Measurements from ENCODE around the gene CDK16. TPM values are rescaled to one million over a fixed set of nuclear protein-coding genes. Genes with fewer than 3 reads are reported as not detected.

CDK16 gene
- total and polyA plus RNA-seq, 4 donors: 76.6 to 216 (median 139) TPM

DNA sequence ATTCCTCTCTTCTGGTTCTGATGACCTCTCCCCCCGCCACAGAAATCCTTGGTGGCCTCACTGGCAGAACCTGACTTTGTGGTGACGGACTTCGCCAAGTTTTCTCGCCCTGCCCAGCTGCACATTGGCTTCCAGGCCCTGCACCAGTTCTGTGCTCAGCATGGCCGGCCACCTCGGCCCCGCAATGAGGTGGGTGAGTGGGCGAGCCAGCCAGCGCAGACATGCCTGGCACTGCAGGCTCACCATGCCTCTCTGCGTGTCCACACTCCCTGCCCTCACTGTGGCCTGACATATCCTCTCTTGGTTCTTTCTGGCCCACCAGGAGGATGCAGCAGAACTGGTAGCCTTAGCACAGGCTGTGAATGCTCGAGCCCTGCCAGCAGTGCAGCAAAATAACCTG is 16.2 kb upstream of the CDK16 start:
- H3K27ac ChIP-seq (ENCODE audit: low read depth, low read length): no peak overlapping the region
- 100% methylated on average over 11 of the region's 11 CpGs for WGBS (ENCODE audit: insufficient coverage)
- no peaks in the 10 kb centered on the region for H3K9me3 ChIP-seq (ENCODE audit: control insufficient read depth, insufficient read depth, low read length)
- peaks cover 2% of the 10 kb centered on the region for H3K27me3 ChIP-seq (ENCODE audit: control insufficient read depth, insufficient read depth, low read length)
- no peak overlapping the region for H3K4me3 ChIP-seq (ENCODE audit: low read depth, low read length)
- DNase-seq (ENCODE audit: low read depth in 4 of 6, low spot score in 6 of 6): no peak
- peaks cover 90% of the 10 kb centered on the region for H3K36me3 ChIP-seq (ENCODE audit: control insufficient read depth, insufficient read depth, low read length)
- H3K4me1 ChIP-seq (ENCODE audit: control insufficient read depth, insufficient read depth, low read length): peaks cover 10% of the 10 kb centered on the region

DNA sequence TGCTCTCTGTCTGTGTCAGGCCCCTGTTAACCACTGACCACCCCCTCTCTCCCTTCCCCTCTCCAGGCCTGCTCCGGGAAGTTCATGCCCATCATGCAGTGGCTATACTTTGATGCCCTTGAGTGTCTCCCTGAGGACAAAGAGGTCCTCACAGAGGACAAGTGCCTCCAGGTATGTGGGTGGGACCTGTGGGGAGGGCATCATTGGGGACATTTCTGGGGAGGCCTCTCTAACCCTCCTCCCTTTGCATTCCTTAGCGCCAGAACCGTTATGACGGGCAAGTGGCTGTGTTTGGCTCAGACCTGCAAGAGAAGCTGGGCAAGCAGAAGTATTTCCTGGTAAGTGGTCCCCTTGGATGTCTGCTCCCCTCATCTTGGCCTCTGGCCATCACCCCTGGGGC is 15.6 kb upstream of the CDK16 start:
- Histone ChIP-seq H3K9me3 (ENCODE audit: control insufficient read depth, insufficient read depth, low read length) (no peaks in the 10 kb centered on the region), H3K4me3 (ENCODE audit: low read depth, low read length) (no peak overlapping the region), H3K4me1 (ENCODE audit: control insufficient read depth, insufficient read depth, low read length) (peaks cover 7% of the 10 kb centered on the region), H3K27me3 (ENCODE audit: control insufficient read depth, insufficient read depth, low read length) (peaks cover 2% of the 10 kb centered on the region), H3K36me3 (ENCODE audit: control insufficient read depth, insufficient read depth, low read length) (peaks cover 86% of the 10 kb centered on the region), H3K27ac (ENCODE audit: low read depth, low read length) (no peak overlapping the region)
- no peak for DNase-seq (ENCODE audit: low read depth in 4 of 6, low spot score in 6 of 6)
- WGBS (ENCODE audit: insufficient coverage): 60% methylated on average over 3 of the region's 4 CpGs

DNA sequence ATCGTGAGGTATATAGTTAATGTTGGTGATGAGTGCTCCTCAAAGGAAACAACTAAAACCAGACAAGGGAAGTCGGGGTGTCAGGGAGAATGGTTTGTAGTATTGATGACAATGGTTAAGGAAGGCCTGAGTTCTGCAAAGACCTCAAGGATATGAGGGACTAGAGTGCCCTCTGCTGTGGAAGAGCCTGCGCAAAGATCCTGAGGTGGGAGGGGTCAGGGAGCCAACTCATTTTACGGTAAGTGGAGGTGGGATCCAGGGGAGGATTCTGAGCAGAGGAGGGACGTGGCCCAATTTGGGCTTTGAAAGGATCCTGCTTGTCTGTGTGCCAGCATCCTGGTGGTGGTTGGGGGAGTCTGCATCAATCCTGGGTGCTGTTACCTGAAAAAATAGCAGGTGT is 13.5 kb upstream of the CDK16 start:
- 82% methylated on average over 5 of the region's 5 CpGs for WGBS (ENCODE audit: insufficient coverage)
- H3K4me3 ChIP-seq (ENCODE audit: low read depth, low read length): no peak overlapping the region
- no peak overlapping the region for H3K27ac ChIP-seq (ENCODE audit: low read depth, low read length)
- DNase-seq (ENCODE audit: low read depth in 4 of 6, low spot score in 6 of 6): peak in 1 of 6 donors; percentile 10
- H3K9me3 ChIP-seq (ENCODE audit: control insufficient read depth, insufficient read depth, low read length): no peaks in the 10 kb centered on the region
- H3K4me1 ChIP-seq (ENCODE audit: control insufficient read depth, insufficient read depth, low read length): peaks cover 7% of the 10 kb centered on the region
- H3K27me3 ChIP-seq (ENCODE audit: control insufficient read depth, insufficient read depth, low read length): peaks cover 2% of the 10 kb centered on the region
- H3K36me3 ChIP-seq (ENCODE audit: control insufficient read depth, insufficient read depth, low read length): peaks cover 89% of the 10 kb centered on the region

DNA sequence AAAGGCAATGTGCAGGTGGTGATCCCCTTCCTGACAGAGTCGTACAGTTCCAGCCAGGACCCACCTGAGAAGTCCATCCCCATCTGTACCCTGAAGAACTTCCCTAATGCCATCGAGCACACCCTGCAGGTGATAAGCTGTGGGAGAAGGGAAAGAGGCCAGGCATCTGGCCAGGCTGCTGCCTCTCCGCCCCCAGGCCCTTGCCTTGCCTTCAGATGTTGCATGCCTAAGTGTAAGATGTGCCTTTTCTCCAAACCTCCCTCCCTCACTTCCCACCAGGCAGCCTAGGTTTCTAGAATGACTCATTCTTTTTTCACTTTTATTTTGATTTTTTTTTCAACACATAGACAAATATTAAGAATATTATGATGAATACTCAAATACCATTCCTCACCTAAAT is 12.2 kb upstream of the CDK16 start:
- peaks cover 7% of the 10 kb centered on the region for H3K4me1 ChIP-seq (ENCODE audit: control insufficient read depth, insufficient read depth, low read length)
- DNase-seq (ENCODE audit: low read depth in 4 of 6, low spot score in 6 of 6): no peak
- H3K27me3 ChIP-seq (ENCODE audit: control insufficient read depth, insufficient read depth, low read length): peaks cover 2% of the 10 kb centered on the region
- H3K36me3 ChIP-seq (ENCODE audit: control insufficient read depth, insufficient read depth, low read length): peaks cover 89% of the 10 kb centered on the region
- no CpG with 5 or more reads among the region's 3 CpGs for WGBS (ENCODE audit: insufficient coverage)
- H3K4me3 ChIP-seq (ENCODE audit: low read depth, low read length): no peak overlapping the region
- H3K9me3 ChIP-seq (ENCODE audit: control insufficient read depth, insufficient read depth, low read length): no peaks in the 10 kb centered on the region
- no peak overlapping the region for H3K27ac ChIP-seq (ENCODE audit: low read depth, low read length)

DNA sequence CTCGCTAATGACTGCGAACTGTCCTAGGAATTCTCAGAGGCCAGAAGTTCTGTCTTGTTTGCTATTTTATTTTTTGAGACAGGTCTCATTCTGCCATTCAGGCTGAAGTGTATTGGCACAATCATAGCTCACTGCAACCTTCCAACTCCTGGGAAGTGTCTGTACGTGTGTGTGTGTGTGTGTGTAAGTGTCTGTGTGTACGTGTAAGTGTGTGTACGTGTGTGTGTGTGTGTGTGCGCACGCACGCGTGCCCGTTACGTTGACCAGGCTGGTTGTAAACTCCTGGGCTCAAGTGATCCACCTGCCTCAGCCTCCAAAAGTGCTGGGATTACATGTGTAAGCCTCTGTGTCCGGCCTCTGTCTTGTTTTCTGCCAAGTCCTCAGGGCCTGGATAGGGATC is 10.4 kb upstream of the CDK16 start:
- H3K36me3 ChIP-seq (ENCODE audit: control insufficient read depth, insufficient read depth, low read length): peaks cover 89% of the 10 kb centered on the region
- WGBS (ENCODE audit: insufficient coverage): 92% methylated on average over 9 of the region's 12 CpGs
- no peak for DNase-seq (ENCODE audit: low read depth in 4 of 6, low spot score in 6 of 6)
- peaks cover 7% of the 10 kb centered on the region for H3K4me1 ChIP-seq (ENCODE audit: control insufficient read depth, insufficient read depth, low read length)
- peaks cover 2% of the 10 kb centered on the region for H3K27me3 ChIP-seq (ENCODE audit: control insufficient read depth, insufficient read depth, low read length)
- H3K27ac ChIP-seq (ENCODE audit: low read depth, low read length): no peak overlapping the region
- H3K4me3 ChIP-seq (ENCODE audit: low read depth, low read length): no peak overlapping the region
- H3K9me3 ChIP-seq (ENCODE audit: control insufficient read depth, insufficient read depth, low read length): no peaks in the 10 kb centered on the region

DNA sequence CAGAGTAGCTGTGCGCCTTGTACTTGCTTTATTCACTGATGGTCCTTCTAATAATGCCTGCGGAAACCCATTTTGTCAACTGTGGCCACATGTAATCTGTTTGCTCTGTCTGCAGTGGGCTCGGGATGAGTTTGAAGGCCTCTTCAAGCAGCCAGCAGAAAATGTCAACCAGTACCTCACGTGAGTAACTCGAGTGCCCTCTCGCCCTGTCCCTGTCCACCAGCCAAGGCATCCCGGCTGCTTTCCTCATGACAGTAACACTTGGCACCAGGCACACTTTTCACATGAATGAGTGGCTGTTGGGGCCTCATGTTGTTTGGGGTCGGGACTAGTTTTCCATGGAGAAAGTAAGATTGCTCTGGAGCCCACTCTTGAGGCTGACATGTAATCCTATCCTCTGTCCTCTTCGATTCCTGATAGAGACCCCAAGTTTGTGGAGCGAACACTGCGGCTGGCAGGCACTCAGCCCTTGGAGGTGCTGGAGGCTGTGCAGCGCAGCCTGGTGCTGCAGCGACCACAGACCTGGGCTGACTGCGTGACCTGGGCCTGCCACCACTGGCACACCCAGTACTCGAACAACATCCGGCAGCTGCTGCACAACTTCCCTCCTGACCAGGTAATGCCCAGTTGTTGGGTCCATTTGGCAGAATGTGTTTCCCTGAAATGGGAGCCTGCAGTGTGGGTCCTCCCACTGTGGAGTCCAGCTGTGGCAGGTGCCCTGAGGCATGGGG is 8.8 kb upstream of the CDK16 start:
- WGBS (ENCODE audit: insufficient coverage): 99% methylated on average over 12 of the region's 16 CpGs
- peaks cover 7% of the 10 kb centered on the region for H3K4me1 ChIP-seq (ENCODE audit: control insufficient read depth, insufficient read depth, low read length)
- no peak for DNase-seq (ENCODE audit: low read depth in 4 of 6, low spot score in 6 of 6)
- H3K27me3 ChIP-seq (ENCODE audit: control insufficient read depth, insufficient read depth, low read length): no peaks in the 10 kb centered on the region
- peaks cover 90% of the 10 kb centered on the region for H3K36me3 ChIP-seq (ENCODE audit: control insufficient read depth, insufficient read depth, low read length)
- H3K9me3 ChIP-seq (ENCODE audit: control insufficient read depth, insufficient read depth, low read length): no peaks in the 10 kb centered on the region
- H3K27ac ChIP-seq (ENCODE audit: low read depth, low read length): no peak overlapping the region
- no peak overlapping the region for H3K4me3 ChIP-seq (ENCODE audit: low read depth, low read length)

DNA sequence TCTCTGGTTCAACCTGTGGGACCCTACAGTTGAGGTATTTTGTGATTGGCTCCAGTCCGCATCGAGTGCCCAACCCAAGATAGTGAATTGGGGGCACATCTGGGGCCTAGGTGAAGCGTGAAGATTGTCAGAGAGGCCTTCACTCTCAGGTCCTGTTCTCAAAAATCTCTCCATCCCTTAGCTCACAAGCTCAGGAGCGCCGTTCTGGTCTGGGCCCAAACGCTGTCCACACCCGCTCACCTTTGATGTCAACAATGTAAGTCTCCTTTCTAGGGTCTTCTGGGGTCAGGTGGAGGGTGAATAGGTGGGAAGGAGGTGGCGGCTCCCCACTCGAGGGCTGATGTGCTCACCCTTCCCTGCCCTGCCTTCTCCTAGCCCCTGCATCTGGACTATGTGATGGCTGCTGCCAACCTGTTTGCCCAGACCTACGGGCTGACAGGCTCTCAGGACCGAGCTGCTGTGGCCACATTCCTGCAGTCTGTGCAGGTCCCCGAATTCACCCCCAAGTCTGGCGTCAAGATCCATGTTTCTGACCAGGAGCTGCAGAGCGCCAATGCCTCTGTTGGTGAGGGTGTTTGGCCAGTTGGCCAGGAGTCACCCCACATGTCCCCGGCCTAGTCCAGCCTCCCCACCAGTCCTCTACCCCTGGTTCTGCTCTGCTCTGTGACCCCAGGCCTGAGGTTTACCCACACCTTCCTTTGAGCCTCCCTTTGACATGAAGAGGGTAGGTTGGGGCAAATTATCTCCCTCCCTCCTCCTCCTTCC is 7.6 kb upstream of the CDK16 start:
- no peak for DNase-seq (ENCODE audit: low read depth in 4 of 6, low spot score in 6 of 6)
- WGBS (ENCODE audit: insufficient coverage): 94% methylated on average over 6 of the region's 15 CpGs
- peaks cover 91% of the 10 kb centered on the region for H3K36me3 ChIP-seq (ENCODE audit: control insufficient read depth, insufficient read depth, low read length)

DNA sequence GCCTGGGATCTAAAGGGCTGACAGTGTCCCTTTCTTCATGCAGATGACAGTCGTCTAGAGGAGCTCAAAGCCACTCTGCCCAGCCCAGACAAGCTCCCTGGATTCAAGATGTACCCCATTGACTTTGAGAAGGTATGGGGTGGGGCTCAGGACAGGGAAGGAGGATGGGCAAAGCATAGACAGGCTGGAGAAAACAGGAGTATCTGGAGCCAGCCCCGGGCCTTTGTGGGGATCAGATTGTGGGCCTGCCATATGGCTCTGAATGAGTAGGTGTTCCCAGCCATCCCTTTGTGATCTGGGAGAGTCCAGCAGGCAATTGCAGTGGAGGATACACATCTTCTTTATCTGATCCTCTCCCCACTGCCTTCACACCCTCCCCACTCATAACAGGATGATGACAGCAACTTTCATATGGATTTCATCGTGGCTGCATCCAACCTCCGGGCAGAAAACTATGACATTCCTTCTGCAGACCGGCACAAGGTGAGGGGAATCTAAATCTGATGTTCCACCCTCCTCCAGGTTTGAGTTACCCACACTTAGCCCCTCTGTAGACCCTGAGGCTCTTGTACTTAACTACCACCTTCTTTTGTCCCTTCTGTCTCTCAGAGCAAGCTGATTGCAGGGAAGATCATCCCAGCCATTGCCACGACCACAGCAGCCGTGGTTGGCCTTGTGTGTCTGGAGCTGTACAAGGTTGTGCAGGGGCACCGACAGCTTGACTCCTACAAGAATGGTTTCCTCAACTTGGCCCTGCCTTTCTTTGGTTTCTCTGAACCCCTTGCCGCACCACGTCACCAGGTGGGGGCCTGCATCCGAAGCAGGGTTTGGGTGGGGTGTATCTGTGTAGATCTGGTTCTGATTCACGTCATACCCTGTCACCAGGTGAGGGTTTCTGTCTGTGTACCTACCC is 5.8 kb upstream of the CDK16 start:
- H3K4me1 ChIP-seq (ENCODE audit: control insufficient read depth, insufficient read depth, low read length): peaks cover 8% of the 10 kb centered on the region
- H3K36me3 ChIP-seq (ENCODE audit: control insufficient read depth, insufficient read depth, low read length): peaks cover 88% of the 10 kb centered on the region
- H3K4me3 ChIP-seq (ENCODE audit: low read depth, low read length): no peak overlapping the region
- no peak overlapping the region for H3K27ac ChIP-seq (ENCODE audit: low read depth, low read length)
- H3K27me3 ChIP-seq (ENCODE audit: control insufficient read depth, insufficient read depth, low read length): no peaks in the 10 kb centered on the region
- DNase-seq (ENCODE audit: low read depth in 4 of 6, low spot score in 6 of 6): no peak
- WGBS (ENCODE audit: insufficient coverage): 90% methylated on average over 3 of the region's 12 CpGs
- no peaks in the 10 kb centered on the region for H3K9me3 ChIP-seq (ENCODE audit: control insufficient read depth, insufficient read depth, low read length)

More for the DNA sequence above, 7.6 kb upstream of the CDK16 start:
- H3K9me3 ChIP-seq (ENCODE audit: control insufficient read depth, insufficient read depth, low read length): no peaks in the 10 kb centered on the region
- no peak overlapping the region for H3K27ac ChIP-seq (ENCODE audit: low read depth, low read length)
- peaks cover 6% of the 10 kb centered on the region for H3K4me1 ChIP-seq (ENCODE audit: control insufficient read depth, insufficient read depth, low read length)
- no peak overlapping the region for H3K4me3 ChIP-seq (ENCODE audit: low read depth, low read length)
- H3K27me3 ChIP-seq (ENCODE audit: control insufficient read depth, insufficient read depth, low read length): no peaks in the 10 kb centered on the region

DNA sequence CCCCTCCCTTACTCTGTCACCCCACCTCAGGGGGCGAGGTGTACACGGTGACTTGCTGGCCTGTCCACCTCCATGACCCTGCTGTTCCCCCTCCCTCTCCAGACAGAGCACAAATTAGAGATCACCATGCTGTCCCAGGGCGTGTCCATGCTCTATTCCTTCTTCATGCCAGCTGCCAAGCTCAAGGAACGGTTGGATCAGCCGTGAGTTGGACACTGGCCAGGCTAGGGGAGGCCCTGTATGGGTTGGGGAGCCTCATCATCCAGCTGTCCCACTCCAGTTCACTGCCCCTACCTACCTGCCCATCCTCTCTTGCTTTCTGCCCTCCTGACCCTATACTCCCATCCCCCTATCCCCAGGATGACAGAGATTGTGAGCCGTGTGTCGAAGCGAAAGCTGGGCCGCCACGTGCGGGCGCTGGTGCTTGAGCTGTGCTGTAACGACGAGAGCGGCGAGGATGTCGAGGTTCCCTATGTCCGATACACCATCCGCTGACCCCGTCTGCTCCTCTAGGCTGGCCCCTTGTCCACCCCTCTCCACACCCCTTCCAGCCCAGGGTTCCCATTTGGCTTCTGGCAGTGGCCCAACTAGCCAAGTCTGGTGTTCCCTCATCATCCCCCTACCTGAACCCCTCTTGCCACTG is 3.9 kb upstream of the CDK16 start:
- no peaks in the 10 kb centered on the region for H3K9me3 ChIP-seq (ENCODE audit: control insufficient read depth, insufficient read depth, low read length)
- H3K36me3 ChIP-seq (ENCODE audit: control insufficient read depth, insufficient read depth, low read length): peaks cover 72% of the 10 kb centered on the region
- H3K4me3 ChIP-seq (ENCODE audit: low read depth, low read length): no peak overlapping the region
- no peak overlapping the region for H3K27ac ChIP-seq (ENCODE audit: low read depth, low read length)
- H3K4me1 ChIP-seq (ENCODE audit: control insufficient read depth, insufficient read depth, low read length): peaks cover 18% of the 10 kb centered on the region
- no peak for DNase-seq (ENCODE audit: low read depth in 4 of 6, low spot score in 6 of 6)
- 91% methylated on average over 18 of the region's 20 CpGs for WGBS (ENCODE audit: insufficient coverage)
- H3K27me3 ChIP-seq (ENCODE audit: control insufficient read depth, insufficient read depth, low read length): no peaks in the 10 kb centered on the region
